MCF 10A (cell line): ENCODE data around the gene BCR. TPM values are rescaled to one million over a fixed set of nuclear protein-coding genes. Genes with fewer than 3 reads are reported as not detected.

Experiments used
- BruUV-seq: library from RNA; stranded (reverse); fragments of 400-500 nt; replicated peaks from 2 replicates; lab custom pipeline; 2021; lab: Mats Ljungman, UMichigan
- CTCF ChIA-PET: fragments of 300-600 bp; sonication (Branson Sonifier 250); formaldehyde crosslinking; extraction: SDS; loops from one replicate; lab custom pipeline; 2021; ENCODE audit warnings: antibody characterized with exemption, inconsistent platforms; lab: Yijun Ruan, JAX
- POLR2A ChIA-PET: fragments of 300-600, 350-650 bp; sonication (Branson Sonifier 250); formaldehyde crosslinking; extraction: SDS; loops from one replicate; lab custom pipeline; 2020; ENCODE audit warnings: antibody characterized with exemption, inconsistent platforms; lab: Yijun Ruan, JAX
- DNase-seq: peaks from one replicate; pipeline ENCODE4 v3.0.0-alpha.2; 2018; ENCODE audit not compliant: unreplicated experiment
- H3K27ac Mint-ChIP-seq: one replicate; pipeline ENCODE4 v1.8.0; 2022; ENCODE audit warnings: mild to moderate bottlenecking, low read depth, mixed read lengths; ENCODE audit not compliant: unreplicated experiment
- H3K27me3 Mint-ChIP-seq: one replicate; pipeline ENCODE4 v1.8.0; 2022; ENCODE audit warnings: mixed read lengths; ENCODE audit not compliant: insufficient read depth, unreplicated experiment
- H3K36me3 Mint-ChIP-seq: one replicate; pipeline ENCODE4 v1.8.0; 2022; ENCODE audit warnings: mild to moderate bottlenecking, moderate library complexity, mixed read lengths; ENCODE audit not compliant: insufficient read depth, unreplicated experiment
- H3K4me1 Mint-ChIP-seq: one replicate; pipeline ENCODE4 v1.8.0; 2022; ENCODE audit warnings: mixed read lengths; ENCODE audit not compliant: insufficient read depth, unreplicated experiment
- H3K4me3 Mint-ChIP-seq: one replicate; pipeline ENCODE4 v1.8.0; 2022; ENCODE audit warnings: mild to moderate bottlenecking, moderate library complexity, mixed read lengths; ENCODE audit not compliant: unreplicated experiment
- H3K9me3 Mint-ChIP-seq: one replicate; pipeline ENCODE4 v1.8.0; 2022; ENCODE audit warnings: mixed read lengths; ENCODE audit not compliant: unreplicated experiment
- CTCF ChIP-seq: fragments of 200-600 bp; IDR thresholded peaks from one replicate; pipeline ENCODE4 v1.8.0; 2022; ENCODE audit warnings: antibody characterized with exemption, mild to moderate bottlenecking; ENCODE audit not compliant: unreplicated experiment
- intact Hi-C: fragments of 100-400 bp; cut with micrococcal nuclease; formaldehyde crosslinking; loops from 2 replicates; pipeline ENCODE4 v1.14.1; 2022
- total RNA-seq: library from RNA; stranded (reverse); gene quantifications from 2 replicates; pipeline ENCODE4 v1.2.3, GENCODE V29; 2022

The BCR gene
- total RNA-seq, 1 experiment from 2014 or later: 77.9 TPM

- DNase-seq: no peak
- BruUV-seq: no TSS peak
- Mint-ChIP-seq H3K4me3 (no peak overlapping the region), H3K4me1 (peaks cover 72% of the 10 kb centered on the region), H3K36me3 (no peaks in the 10 kb centered on the region), H3K27me3 (no peaks in the 10 kb centered on the region), H3K9me3 (no peaks in the 10 kb centered on the region), H3K27ac (peak overlapping the region; percentile 95)
- ChIA-PET POLR2A (no interaction called here), CTCF (interaction anchor here (0.7 kb wide), 1 partner anchor 42 kb away, joined by 3 read pairs; the partner anchor contains the start of gene BCR)
- intact Hi-C loops: no loop called here
- TF ChIP-seq CTCF: no peak
Observed at GRCh38 chr22:23222793-23223568, 42.7 kb downstream of the BCR start.

DNA sequence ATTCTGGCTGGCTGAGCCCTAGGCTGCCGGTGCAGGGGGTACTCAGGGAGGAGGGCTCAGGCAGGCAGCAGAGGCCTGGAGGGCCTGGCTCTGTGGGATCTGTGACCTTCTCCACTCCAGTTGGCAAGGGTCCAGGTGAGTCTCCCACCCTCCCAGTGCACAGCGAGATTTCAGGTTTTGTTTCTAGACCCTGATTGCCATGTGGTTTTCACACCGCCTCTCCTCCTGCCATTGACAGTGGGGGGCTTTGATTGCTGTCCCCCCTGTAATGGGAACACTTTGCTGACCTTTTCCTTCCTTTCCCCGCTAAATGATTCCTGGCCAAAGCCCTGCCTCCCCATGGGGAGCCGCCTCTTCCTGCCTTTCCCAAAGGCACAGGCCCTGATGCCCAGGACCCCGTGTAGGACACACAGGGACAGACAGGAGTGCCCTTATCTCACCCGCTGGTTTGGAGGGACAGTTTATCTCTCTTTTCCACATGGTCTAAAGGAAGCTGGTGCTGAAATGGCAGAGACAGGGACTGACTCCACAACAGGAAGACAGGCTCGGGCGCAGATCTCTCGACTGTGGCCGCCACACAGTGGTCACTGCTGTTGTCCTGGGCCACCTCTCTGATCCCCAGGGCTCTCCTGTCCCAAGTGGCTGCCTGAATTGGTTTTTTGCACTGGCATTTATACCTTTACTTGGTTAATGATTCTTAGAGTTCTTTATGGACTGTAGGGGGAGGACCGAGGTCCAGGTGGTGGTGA lies 43.4 kb downstream of the BCR start:
- no TSS peak for BruUV-seq
- H3K27me3 Mint-ChIP-seq: no peaks in the 10 kb centered on the region
- no peak overlapping the region for H3K4me3 Mint-ChIP-seq
- ChIA-PET CTCF (no interaction called here), POLR2A (interaction anchor here (0.7 kb wide), 1 partner anchor 497 kb away, joined by 3 read pairs; no protein-coding TSS in a partner anchor)
- H3K9me3 Mint-ChIP-seq: peaks cover 4% of the 10 kb centered on the region
- intact Hi-C loops: no loop called here
- H3K27ac Mint-ChIP-seq: peak overlapping the region; percentile 95
- no peaks in the 10 kb centered on the region for H3K36me3 Mint-ChIP-seq
- peaks cover 71% of the 10 kb centered on the region for H3K4me1 Mint-ChIP-seq
- DNase-seq: no peak
- TF ChIP-seq CTCF: no peak

DNA sequence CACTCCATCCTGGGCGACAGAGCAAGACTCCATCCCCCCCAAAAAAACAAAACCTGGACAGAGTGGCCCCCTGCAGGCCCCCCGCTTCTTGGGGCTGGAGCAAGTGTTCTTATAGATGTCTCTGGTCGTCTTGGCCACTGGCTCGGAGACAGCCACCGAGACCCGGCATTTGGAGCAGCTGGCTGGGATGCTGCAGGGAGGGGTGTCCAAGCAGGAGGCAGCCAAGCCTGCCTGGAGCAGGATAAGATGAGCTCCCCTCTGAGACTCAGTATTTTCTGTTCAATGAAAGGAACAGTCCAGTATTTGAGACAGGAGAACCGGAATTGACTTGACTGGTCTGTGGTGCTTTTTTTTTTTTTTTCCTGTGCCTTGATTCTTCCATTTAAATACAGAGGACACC lies 44.5 kb downstream of the BCR start:
- Mint-ChIP-seq H3K36me3 (no peaks in the 10 kb centered on the region), H3K27me3 (no peaks in the 10 kb centered on the region), H3K27ac (peak overlapping the region; percentile 95), H3K4me1 (peaks cover 60% of the 10 kb centered on the region), H3K9me3 (peaks cover 9% of the 10 kb centered on the region), H3K4me3 (no peak overlapping the region)
- intact Hi-C loops: loop anchor here (5.0 kb wide), 1 partner anchor 43 kb away; the partner anchor contains the start of gene BCR
- DNase-seq: no peak
- CTCF ChIA-PET: interaction anchor here (0.7 to 2.5 kb wide), 5 partner anchors 44 to 107 kb away, joined by 3 to 8 read pairs (median 4); partner anchors contain the start of gene BCR
- BruUV-seq: no TSS peak
- TF ChIP-seq CTCF: no peak
- POLR2A ChIA-PET: interaction anchor here (0.8 to 4.6 kb wide), 4 partner anchors 13 to 57 kb away, joined by 4 to 53 read pairs (median 20); partner anchors contain the start of gene BCR

- H3K9me3 Mint-ChIP-seq: peaks cover 9% of the 10 kb centered on the region
- no peaks in the 10 kb centered on the region for H3K27me3 Mint-ChIP-seq
- TF ChIP-seq CTCF: no peak
- peak overlapping the region; percentile 62 for H3K4me3 Mint-ChIP-seq
- CTCF ChIA-PET: interaction anchor here (0.7 to 2.5 kb wide), 5 partner anchors 25 to 57 kb away, joined by 3 to 8 read pairs (median 4); partner anchors contain the start of gene BCR
- POLR2A ChIA-PET: interaction anchor here (0.8 to 4.6 kb wide), 7 partner anchors 13 to 56 kb away, joined by 3 to 53 read pairs (median 6); partner anchors contain the start of gene BCR
- no TSS peak for BruUV-seq
- no peaks in the 10 kb centered on the region for H3K36me3 Mint-ChIP-seq
- H3K27ac Mint-ChIP-seq: peak overlapping the region; percentile 95
- intact Hi-C loops: loop anchor here (5.0 kb wide), 1 partner anchor 43 kb away; the partner anchor contains the start of gene BCR
- no peak for DNase-seq
- peaks cover 57% of the 10 kb centered on the region for H3K4me1 Mint-ChIP-seq
Observed at GRCh38 chr22:23225337-23225723, 45.0 kb downstream of the BCR start.
